Fibroblast of villous mesenchyme (primary cell): ENCODE results near the gene PNMA6F. TPM values are rescaled to one million over a fixed set of nuclear protein-coding genes. Genes with fewer than 3 reads are reported as not detected.

ENCODE experiments used
- DNase-seq: peaks from one replicate; pipeline ENCODE4 v3.0.0-alpha.2; 2010; ENCODE audit warnings: low read depth
- H3K4me3 ChIP-seq: 2 replicates; pipeline ENCODE4 v1.5.1; 2011; ENCODE audit warnings: low read depth, mild to moderate bottlenecking, low read length
- CTCF ChIP-seq: IDR thresholded peaks from 2 replicates; pipeline ENCODE4 v1.5.1; 2012; ENCODE audit warnings: low read depth, mild to moderate bottlenecking, low read length; ENCODE audit not compliant: insufficient read depth
- total RNA-seq: library from RNA; depleted of rRNA; stranded (reverse); fragments of >200 nt; gene quantifications from 2 replicates; pipeline ENCODE4 v1.2.3, GENCODE V29; 2012

PNMA6F gene
- total RNA-seq, 1 donor, result not detected

- no peak for TF ChIP-seq CTCF
- DNase-seq, result no peak
- H3K4me3 ChIP-seq, result no peak overlapping the region
Observed at GRCh38 chrX:153319295-153320046, 2.1 kb downstream of the PNMA6F start.

GRCh38 chrX:153318811-153319210 lies 2.8 kb downstream of the PNMA6F start:
- no peak for DNase-seq
- TF ChIP-seq CTCF, result no peak
- no peak overlapping the region for H3K4me3 ChIP-seq

- no peak overlapping the region for H3K4me3 ChIP-seq
- DNase-seq, result no peak
- TF ChIP-seq CTCF, result no peak
Observed at GRCh38 chrX:153317996-153318722, 3.4 kb downstream of the PNMA6F start.

GRCh38 chrX:153317306-153317705 lies 4.3 kb downstream of the PNMA6F start:
- no peak for DNase-seq
- H3K4me3 ChIP-seq, result no peak overlapping the region
- no peak for TF ChIP-seq CTCF

- DNase-seq, result no peak
- H3K4me3 ChIP-seq, result no peak overlapping the region
- no peak for TF ChIP-seq CTCF
Observed at GRCh38 chrX:153312842-153313241, 8.7 kb downstream of the PNMA6F start.

GRCh38 chrX:153312041-153312440 lies 9.5 kb downstream of the PNMA6F start:
- TF ChIP-seq CTCF, result no peak
- H3K4me3 ChIP-seq, result no peak overlapping the region
- no peak for DNase-seq

- H3K4me3 ChIP-seq, result no peak overlapping the region
- no peak for TF ChIP-seq CTCF
- no peak for DNase-seq
Observed at GRCh38 chrX:153310901-153311300, 10.7 kb downstream of the PNMA6F start.
